HCT116 (cell line): ENCODE measurements around the gene ERBB2. TPM values are rescaled to one million over a fixed set of nuclear protein-coding genes. Genes with fewer than 3 reads are reported as not detected.
A peak's percentile ranks its signal among the peaks of the same experiment; 100 is the strongest.

Experiments
- ATAC-seq: fragments of 200-7000 bp; cut with Tn5 transposase; 2 replicates; pipeline ENCODE4 v1.9.1; 2020; ENCODE audit warnings: mild to moderate bottlenecking, moderate library complexity
- BruUV-seq: library from RNA; stranded (reverse); fragments of 400-500 nt; replicated peaks from 2 replicates; lab custom pipeline; 2021; lab: Mats Ljungman, UMichigan
- CTCF ChIA-PET: fragments of 300-600 bp; sonication (Branson Sonifier 250); formaldehyde crosslinking; loops from one replicate; lab custom pipeline; 2021; ENCODE audit warnings: antibody characterized with exemption; lab: Charles Lee
- POLR2A ChIA-PET: fragments of 300-600, 350-600 bp; sonication (Branson Sonifier 250); formaldehyde crosslinking; loops from one replicate; lab custom pipeline; 2021; ENCODE audit warnings: antibody characterized with exemption; lab: Charles Lee
- RAD21 ChIA-PET, 2 experiments: fragments of 300-600 bp; sonication (Branson Sonifier 250); formaldehyde crosslinking; loops; one replicate each; lab custom pipeline; 2023; ENCODE audit warnings: low total read pairs in 2 of 2; ENCODE audit not compliant: uncharacterized antibody in 2 of 2, unreplicated experiment in 2 of 2, low non-redundant PET in 1 of 2; lab: Charles Lee
- DNase-seq: peaks from one replicate; pipeline ENCODE4 v3.0.0-alpha.2; 2010; ENCODE audit warnings: low read depth, low spot score
- H2AFZ ChIP-seq: fragments of 200-600 bp; shearing (Covaris generic), sonication (generic); 2 replicates; pipeline ENCODE4 v1.6.1; 2017; ENCODE audit warnings: low read depth, mixed run types, mixed read lengths, antibody characterized with exemption, low read length; ENCODE audit not compliant: poor library complexity, severe bottlenecking
- H3K27ac ChIP-seq: 2 replicates; pipeline ENCODE4 v1.5.1; 2012; ENCODE audit warnings: low read depth, low read length
- H3K27me3 ChIP-seq: fragments of 200-600 bp; sonication (generic); 2 replicates; pipeline ENCODE4 v1.6.1; 2016; ENCODE audit warnings: mixed run types, low read length, mixed read lengths; ENCODE audit not compliant: insufficient read depth
- H3K36me3 ChIP-seq, 2 experiments: fragments of 200-500 bp in 1 of 2; fragments of 200-600 bp in 1 of 2; sonication (Bioruptor generic) in 1 of 2; sonication (generic) in 1 of 2; 2 replicates each; pipeline versions ENCODE4 v1.5.1 to v1.6.1; 2014 to 2016; ENCODE audit warnings: low read length in 2 of 2, inconsistent platforms in 1 of 2, mixed read lengths in 1 of 2, mixed run types in 1 of 2; ENCODE audit not compliant: insufficient read depth in 2 of 2, control insufficient read depth in 1 of 2
- H3K4me1 ChIP-seq, 2 experiments: fragments of 200-600 bp in 1 of 2; sonication (generic) in 1 of 2; 2 replicates each; pipeline versions ENCODE4 v1.5.1 to v1.6.1; 2012 to 2017; ENCODE audit warnings: low read length in 2 of 2, inconsistent platforms in 1 of 2, mild to moderate bottlenecking in 1 of 2, mixed read lengths in 1 of 2, mixed run types in 1 of 2, moderate library complexity in 1 of 2; ENCODE audit not compliant: insufficient read depth in 2 of 2, control insufficient read depth in 1 of 2
- H3K4me2 ChIP-seq: fragments of 200-600 bp; sonication (generic); 2 replicates; pipeline ENCODE4 v1.6.1; 2017; ENCODE audit warnings: mixed run types, low read length, mixed read lengths
- H3K4me3 ChIP-seq, 2 experiments: fragments of 200-600 bp in 1 of 2; sonication (generic) in 1 of 2; replicated peaks in 1 of 2; 2 replicates each; pipeline ENCODE4 v1.5.1; 2011 to 2016; ENCODE audit warnings: low read length in 2 of 2, control low read depth in 1 of 2, low read depth in 1 of 2, mild to moderate bottlenecking in 1 of 2, mixed read lengths in 1 of 2, mixed run types in 1 of 2
- H3K79me2 ChIP-seq: fragments of 200-600 bp; sonication (generic); 2 replicates; pipeline ENCODE4 v1.6.1; 2017; ENCODE audit warnings: mild to moderate bottlenecking, mixed run types, low read length, moderate library complexity, mixed read lengths; ENCODE audit not compliant: insufficient read depth
- H3K9ac ChIP-seq: fragments of 200-600 bp; sonication (generic); 2 replicates; pipeline ENCODE4 v1.6.1; 2016; ENCODE audit warnings: low read length, mixed read lengths
- H3K9me2 ChIP-seq: fragments of 200-600 bp; sonication (generic), shearing (Covaris generic); 2 replicates; pipeline ENCODE4 v1.6.1; 2017; ENCODE audit warnings: mixed run types, mild to moderate bottlenecking, moderate library complexity; ENCODE audit not compliant: insufficient read depth
- H3K9me3 ChIP-seq, 2 experiments: fragments of 200-500 bp in 1 of 2; fragments of 200-600 bp in 1 of 2; sonication (Bioruptor generic) in 1 of 2; sonication (generic) in 1 of 2; 2 replicates each; pipeline ENCODE4 v1.6.1; 2014 to 2017; ENCODE audit warnings: low read length in 2 of 2, mixed read lengths in 2 of 2, inconsistent platforms in 1 of 2, low read depth in 1 of 2, mild to moderate bottlenecking in 1 of 2, mixed run types in 1 of 2, moderate library complexity in 1 of 2; ENCODE audit not compliant: control insufficient read depth in 1 of 2, insufficient read depth in 1 of 2
- H4K20me1 ChIP-seq: fragments of 200-600 bp; sonication (generic), shearing (Covaris generic); 2 replicates; pipeline ENCODE4 v1.6.1; 2017; ENCODE audit warnings: mixed run types, mild to moderate bottlenecking, moderate library complexity; ENCODE audit not compliant: insufficient read depth
- ATF3 ChIP-seq: IDR thresholded peaks from 2 replicates; pipeline ENCODE4 v1.6.1; 2012
- CTCF ChIP-seq, 3 experiments: fragments of 200-600 bp in 1 of 3; sonication (generic) in 1 of 3; IDR thresholded peaks in 2 of 3; conservative IDR thresholded peaks in 1 of 3; 2 replicates each; pipeline ENCODE4 v1.5.1; 2012 to 2017; ENCODE audit warnings: low read depth in 2 of 3, low read length in 2 of 3, antibody characterized with exemption in 1 of 3, borderline replicate concordance in 1 of 3, control low read depth in 1 of 3, mild to moderate bottlenecking in 1 of 3, mixed read lengths in 1 of 3, mixed run types in 1 of 3, moderate library complexity in 1 of 3; ENCODE audit not compliant: insufficient read depth in 1 of 3
- EGR1 ChIP-seq: IDR thresholded peaks from 2 replicates; pipeline ENCODE4 v1.6.1; 2012; ENCODE audit warnings: low read depth
- ELF1 ChIP-seq: IDR thresholded peaks from 2 replicates; pipeline ENCODE4 v1.6.1; 2012; ENCODE audit warnings: low read depth, borderline replicate concordance
- EZH2phosphoT487 ChIP-seq: fragments of 200-600 bp; IDR thresholded peaks from 2 replicates; pipeline ENCODE4 v1.6.1; 2018; ENCODE audit warnings: antibody characterized with exemption, borderline replicate concordance
- FOSL1 ChIP-seq: IDR thresholded peaks from 2 replicates; pipeline ENCODE4 v1.6.1; 2012; ENCODE audit warnings: low read depth
- POLR2A ChIP-seq: IDR thresholded peaks from 2 replicates; pipeline ENCODE4 v1.7.0; 2011; ENCODE audit warnings: borderline replicate concordance; ENCODE audit not compliant: insufficient read depth, insufficient read length; ENCODE audit errors: extremely low read depth
- POLR2AphosphoS5 ChIP-seq: IDR thresholded peaks from 2 replicates; pipeline ENCODE4 v1.6.1; 2011; ENCODE audit warnings: mild to moderate bottlenecking, low read depth, low read length, moderate library complexity
- RAD21 ChIP-seq: IDR thresholded peaks from 2 replicates; pipeline ENCODE4 v1.6.1; 2012; ENCODE audit warnings: low read depth, mild to moderate bottlenecking
- SIN3A ChIP-seq: IDR thresholded peaks from 2 replicates; pipeline ENCODE4 v1.6.1; 2012; ENCODE audit warnings: low read depth
- SP1 ChIP-seq: IDR thresholded peaks from 2 replicates; pipeline ENCODE4 v1.6.1; 2012; ENCODE audit warnings: low read depth
- SRF ChIP-seq: IDR thresholded peaks from 2 replicates; pipeline ENCODE4 v1.6.1; 2012; ENCODE audit warnings: low read depth
- TCF7L2 ChIP-seq: IDR thresholded peaks from 2 replicates; pipeline ENCODE4 v1.7.0; 2011; ENCODE audit warnings: borderline replicate concordance, inconsistent platforms; ENCODE audit not compliant: insufficient read depth, insufficient read length; ENCODE audit errors: extremely low read depth
- YY1 ChIP-seq: IDR thresholded peaks from 2 replicates; pipeline ENCODE4 v1.6.1; 2011; ENCODE audit warnings: low read length, low read depth, moderate library complexity, mild to moderate bottlenecking; ENCODE audit not compliant: insufficient replicate concordance; ENCODE audit errors: extremely low read depth
- ZFX ChIP-seq: fragments of 450-650 bp; IDR thresholded peaks from 2 replicates; pipeline ENCODE4 v1.6.1; 2017
- ZNF274 ChIP-seq: fragments of 200-500 bp; sonication (Bioruptor generic); IDR thresholded peaks from 2 replicates; pipeline ENCODE4 v1.6.1; 2014; ENCODE audit warnings: mild to moderate bottlenecking, low read depth, low read length, inconsistent platforms
- intact Hi-C: fragments of 100-400 bp; cut with micrococcal nuclease; formaldehyde crosslinking; loops from 2 replicates; pipeline ENCODE4 v1.10.0; 2022
- total RNA-seq: library from RNA; stranded (reverse); gene quantifications from one replicate; pipeline ENCODE4 v1.2.1, GENCODE V29; 2021; ENCODE audit not compliant: unreplicated experiment
- TF ChIP-seq, protein P1 (sequence below): IDR thresholded peaks from 2 replicates; pipeline ENCODE4 v1.6.1; 2012
- TF ChIP-seq, protein P2 (sequence below): IDR thresholded peaks from 2 replicates; pipeline ENCODE4 v1.6.1; 2011; ENCODE audit warnings: mild to moderate bottlenecking, low read length, moderate library complexity; ENCODE audit not compliant: insufficient replicate concordance; ENCODE audit errors: extremely low read depth

Gene ERBB2
- total RNA-seq, 1 experiment from 2014 or later = 75.8 TPM

GRCh38 chr17:39664581-39665561 is 35.0 kb upstream of the ERBB2 start, which contains the start of gene TCAP:
Gene TCAP, plus strand, starts transcription at chr17:39665349. Its CDS starts 11 bp downstream, at chr17:39665360.
- Histone ChIP-seq H3K9ac (peak within 1 kb of the TSS; percentile 57), H3K36me3 (peaks cover 0 to 5% of the 10 kb centered on the region in 2 experiments; a peak in 1 of 4 replicates), H3K27me3 (no peaks in the 10 kb centered on the region), H3K9me3 (no peaks in the 10 kb centered on the region), H3K4me1 (peaks cover 26 to 37% of the 10 kb centered on the region in 2 experiments), H3K79me2 (no peaks in the 10 kb centered on the region), H3K9me2 (no peaks in the 10 kb centered on the region), H3K4me3 (peak within 1 kb of the TSS in 1 of 2 experiments; percentile 58; a peak in 2 of 4 replicates), H3K4me2 (peak within 1 kb of the TSS; percentile 94), H3K27ac (peak within 1 kb of the TSS; percentile 64), H4K20me1 (no peaks in the 10 kb centered on the region), H2AFZ (no peak within 1 kb of the TSS)
- ATAC-seq (no peak), DNase-seq (no peak)
- intact Hi-C loops = no loop called here
- ChIA-PET RAD21 (interaction anchor here in 1 of 2 experiments (1.5 kb wide), 1 partner anchor 33 kb away, joined by 3 read pairs; no protein-coding TSS in a partner anchor), CTCF (interaction anchor here (1.2 to 1.4 kb wide), 2 partner anchors 11 to 43 kb away, joined by 4 to 6 read pairs; no protein-coding TSS in a partner anchor), POLR2A (no interaction called here)
- TF ChIP-seq SIN3A (no peak), POLR2A (no peak), ELF1 (no peak), EZH2phosphoT487 (no peak), ATF3 (no peak), SRF (no peak), YY1 (no peak), EGR1 (no peak), TCF7L2 (no peak), RAD21 (no peak), SP1 (no peak), POLR2AphosphoS5 (no peak), ZNF274 (no peak), ZFX (no peak), FOSL1 (no peak), CTCF (IDR thresholded peaks at IDR 0.05 in 2 of 3, conservative IDR thresholded peaks at IDR 0.05 in 1 of 3; ENCODE audit: borderline replicate concordance in 1 of 3, insufficient read depth in 1 of 3, low read depth in 2 of 3, low read length in 2 of 3) (no peak)
- TF ChIP-seq, protein P1, sequence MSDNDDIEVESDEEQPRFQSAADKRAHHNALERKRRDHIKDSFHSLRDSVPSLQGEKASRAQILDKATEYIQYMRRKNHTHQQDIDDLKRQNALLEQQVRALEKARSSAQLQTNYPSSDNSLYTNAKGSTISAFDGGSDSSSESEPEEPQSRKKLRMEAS = no peak
- TF ChIP-seq, protein P2, sequence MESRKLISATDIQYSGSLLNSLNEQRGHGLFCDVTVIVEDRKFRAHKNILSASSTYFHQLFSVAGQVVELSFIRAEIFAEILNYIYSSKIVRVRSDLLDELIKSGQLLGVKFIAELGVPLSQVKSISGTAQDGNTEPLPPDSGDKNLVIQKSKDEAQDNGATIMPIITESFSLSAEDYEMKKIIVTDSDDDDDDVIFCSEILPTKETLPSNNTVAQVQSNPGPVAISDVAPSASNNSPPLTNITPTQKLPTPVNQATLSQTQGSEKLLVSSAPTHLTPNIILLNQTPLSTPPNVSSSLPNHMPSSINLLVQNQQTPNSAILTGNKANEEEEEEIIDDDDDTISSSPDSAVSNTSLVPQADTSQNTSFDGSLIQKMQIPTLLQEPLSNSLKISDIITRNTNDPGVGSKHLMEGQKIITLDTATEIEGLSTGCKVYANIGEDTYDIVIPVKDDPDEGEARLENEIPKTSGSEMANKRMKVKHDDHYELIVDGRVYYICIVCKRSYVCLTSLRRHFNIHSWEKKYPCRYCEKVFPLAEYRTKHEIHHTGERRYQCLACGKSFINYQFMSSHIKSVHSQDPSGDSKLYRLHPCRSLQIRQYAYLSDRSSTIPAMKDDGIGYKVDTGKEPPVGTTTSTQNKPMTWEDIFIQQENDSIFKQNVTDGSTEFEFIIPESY = no peak
- BruUV-seq = no TSS peak
